WTC11 (cell line): ENCODE measurements around the gene WDR62. TPM values are rescaled to one million over a fixed set of nuclear protein-coding genes. Genes with fewer than 3 reads are reported as not detected.

Source experiments
- CBFB ChIP-seq: sonication (generic); formaldehyde crosslinking; IDR thresholded peaks from 2 replicates; pipeline ENCODE4 v1.8.1; 2022; ENCODE audit warnings: mild to moderate bottlenecking, low read depth, missing genetic modification reagents
- CREM ChIP-seq: sonication (generic); formaldehyde crosslinking; IDR thresholded peaks from 2 replicates; pipeline ENCODE4 v1.8.1; 2022; ENCODE audit warnings: mild to moderate bottlenecking, missing genetic modification reagents, moderate library complexity
- E2F1 ChIP-seq: sonication (generic); formaldehyde crosslinking; IDR thresholded peaks from 2 replicates; pipeline ENCODE4 v1.8.0; 2022; ENCODE audit warnings: mild to moderate bottlenecking, missing genetic modification reagents
- E2F5 ChIP-seq: sonication (generic); formaldehyde crosslinking; IDR thresholded peaks from 2 replicates; pipeline ENCODE4 v1.8.1; 2022; ENCODE audit warnings: mild to moderate bottlenecking, moderate library complexity, missing genetic modification reagents
- EMX1 ChIP-seq: fragments of 250-450 bp; sonication (Bioruptor Pico); IDR thresholded peaks from 2 replicates; pipeline ENCODE4 v1.8.0; 2021; ENCODE audit warnings: mild to moderate bottlenecking
- ESRRA ChIP-seq: sonication (generic); formaldehyde crosslinking; IDR thresholded peaks from 2 replicates; pipeline ENCODE4 v1.8.1; 2022; ENCODE audit warnings: mild to moderate bottlenecking, missing genetic modification reagents, borderline replicate concordance
- ETV6 ChIP-seq: sonication (generic); formaldehyde crosslinking; IDR thresholded peaks from 2 replicates; pipeline ENCODE4 v1.8.1; 2022; ENCODE audit warnings: mild to moderate bottlenecking, missing genetic modification reagents
- FOXK1 ChIP-seq: sonication (generic); formaldehyde crosslinking; IDR thresholded peaks from 2 replicates; pipeline ENCODE4 v1.8.0; 2022; ENCODE audit warnings: mild to moderate bottlenecking, moderate library complexity, missing genetic modification reagents
- FOXP1 ChIP-seq: sonication (generic); formaldehyde crosslinking; IDR thresholded peaks from 2 replicates; pipeline ENCODE4 v1.8.0; 2022; ENCODE audit warnings: missing genetic modification reagents, mild to moderate bottlenecking, moderate library complexity, borderline replicate concordance
- GABPB1 ChIP-seq: sonication (generic); formaldehyde crosslinking; IDR thresholded peaks from 2 replicates; pipeline ENCODE4 v1.8.1; 2023; ENCODE audit warnings: mild to moderate bottlenecking, missing genetic modification reagents
- GTF2I ChIP-seq: fragments of 250-450 bp; sonication (Bioruptor Pico); conservative IDR thresholded peaks from 2 replicates; pipeline ENCODE4 v1.4.0; 2021; ENCODE audit warnings: mild to moderate bottlenecking
- JUN ChIP-seq: sonication (generic); formaldehyde crosslinking; IDR thresholded peaks from 2 replicates; pipeline ENCODE4 v1.8.0; 2023; ENCODE audit warnings: mild to moderate bottlenecking, missing genetic modification reagents
- MAX ChIP-seq: sonication (generic); formaldehyde crosslinking; IDR thresholded peaks from 2 replicates; pipeline ENCODE4 v1.8.0; 2022; ENCODE audit warnings: mild to moderate bottlenecking, missing genetic modification reagents
- NFE2L1 ChIP-seq: sonication (generic); formaldehyde crosslinking; IDR thresholded peaks from 2 replicates; pipeline ENCODE4 v1.8.1; 2023; ENCODE audit warnings: missing genetic modification reagents
- NR2C2 ChIP-seq: sonication (generic); formaldehyde crosslinking; IDR thresholded peaks from 2 replicates; pipeline ENCODE4 v1.8.0; 2022; ENCODE audit warnings: mild to moderate bottlenecking, missing genetic modification reagents
- SOX15 ChIP-seq: fragments of 250-450 bp; sonication (Bioruptor Pico); IDR thresholded peaks from 2 replicates; pipeline ENCODE4 v1.9.0; 2021; ENCODE audit warnings: mild to moderate bottlenecking
- SP1 ChIP-seq: sonication (generic); formaldehyde crosslinking; conservative IDR thresholded peaks from 2 replicates; pipeline ENCODE4 v1.8.1; 2022; ENCODE audit warnings: missing genetic modification reagents
- TEAD1 ChIP-seq: sonication (generic); formaldehyde crosslinking; IDR thresholded peaks from 2 replicates; pipeline ENCODE4 v1.8.0; 2022; ENCODE audit warnings: mild to moderate bottlenecking, missing genetic modification reagents
- ZBTB43 ChIP-seq: sonication (generic); formaldehyde crosslinking; IDR thresholded peaks from 2 replicates; pipeline ENCODE4 v1.8.1; 2023; ENCODE audit warnings: mild to moderate bottlenecking, missing genetic modification reagents
- ZNF232 ChIP-seq: sonication (generic); formaldehyde crosslinking; IDR thresholded peaks from 2 replicates; pipeline ENCODE4 v1.8.0; 2022; ENCODE audit warnings: mild to moderate bottlenecking, missing genetic modification reagents
- ZNF423 ChIP-seq: fragments of 250-450 bp; sonication (Bioruptor Pico); IDR thresholded peaks from 2 replicates; pipeline ENCODE4 v2.1.2; 2022; ENCODE audit warnings: mild to moderate bottlenecking, moderate library complexity
- ZNF671 ChIP-seq: fragments of 250-450 bp; sonication (Bioruptor Pico); IDR thresholded peaks from 2 replicates; pipeline ENCODE4 v1.8.0; 2021; ENCODE audit warnings: mild to moderate bottlenecking
- total RNA-seq: library from RNA; stranded (reverse); gene quantifications from 3 replicates; pipeline ENCODE4 v1.2.3, GENCODE V29; 2021
- TF ChIP-seq, protein P1 (sequence below): sonication (generic); formaldehyde crosslinking; IDR thresholded peaks from 2 replicates; pipeline ENCODE4 v1.8.0; 2023; ENCODE audit warnings: mild to moderate bottlenecking, missing genetic modification reagents
- TF ChIP-seq, protein P2 (sequence below): sonication (generic); formaldehyde crosslinking; IDR thresholded peaks from 2 replicates; pipeline ENCODE4 v1.8.1; 2023; ENCODE audit warnings: mild to moderate bottlenecking, missing genetic modification reagents, borderline replicate concordance
- TF ChIP-seq, protein P3 (sequence below): sonication (generic); formaldehyde crosslinking; IDR thresholded peaks from 2 replicates; pipeline ENCODE4 v1.8.1; 2022; ENCODE audit warnings: mild to moderate bottlenecking, missing genetic modification reagents, moderate library complexity, borderline replicate concordance
- TF ChIP-seq, protein P4 (sequence below): sonication (generic); formaldehyde crosslinking; IDR thresholded peaks from 2 replicates; pipeline ENCODE4 v1.8.1; 2023; ENCODE audit warnings: mild to moderate bottlenecking, missing genetic modification reagents, moderate library complexity
- TF ChIP-seq, protein P5 (sequence below): sonication (generic); formaldehyde crosslinking; IDR thresholded peaks from 2 replicates; pipeline ENCODE4 v1.8.1; 2023; ENCODE audit warnings: mild to moderate bottlenecking, missing genetic modification reagents, moderate library complexity

WDR62 gene
- total RNA-seq, 1 experiment from 2014 or later: 40.0 TPM

GRCh38 chr19:36054119-36054732 is 471 bp upstream of the WDR62 start, which contains the start of gene THAP8 (continued):
- TF ChIP-seq, protein P1, sequence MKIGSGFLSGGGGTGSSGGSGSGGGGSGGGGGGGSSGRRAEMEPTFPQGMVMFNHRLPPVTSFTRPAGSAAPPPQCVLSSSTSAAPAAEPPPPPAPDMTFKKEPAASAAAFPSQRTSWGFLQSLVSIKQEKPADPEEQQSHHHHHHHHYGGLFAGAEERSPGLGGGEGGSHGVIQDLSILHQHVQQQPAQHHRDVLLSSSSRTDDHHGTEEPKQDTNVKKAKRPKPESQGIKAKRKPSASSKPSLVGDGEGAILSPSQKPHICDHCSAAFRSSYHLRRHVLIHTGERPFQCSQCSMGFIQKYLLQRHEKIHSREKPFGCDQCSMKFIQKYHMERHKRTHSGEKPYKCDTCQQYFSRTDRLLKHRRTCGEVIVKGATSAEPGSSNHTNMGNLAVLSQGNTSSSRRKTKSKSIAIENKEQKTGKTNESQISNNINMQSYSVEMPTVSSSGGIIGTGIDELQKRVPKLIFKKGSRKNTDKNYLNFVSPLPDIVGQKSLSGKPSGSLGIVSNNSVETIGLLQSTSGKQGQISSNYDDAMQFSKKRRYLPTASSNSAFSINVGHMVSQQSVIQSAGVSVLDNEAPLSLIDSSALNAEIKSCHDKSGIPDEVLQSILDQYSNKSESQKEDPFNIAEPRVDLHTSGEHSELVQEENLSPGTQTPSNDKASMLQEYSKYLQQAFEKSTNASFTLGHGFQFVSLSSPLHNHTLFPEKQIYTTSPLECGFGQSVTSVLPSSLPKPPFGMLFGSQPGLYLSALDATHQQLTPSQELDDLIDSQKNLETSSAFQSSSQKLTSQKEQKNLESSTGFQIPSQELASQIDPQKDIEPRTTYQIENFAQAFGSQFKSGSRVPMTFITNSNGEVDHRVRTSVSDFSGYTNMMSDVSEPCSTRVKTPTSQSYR (CRISPR knock-in tag): peak; percentile 66
- no peak; the same call in 1 of the 2 replicates for TF ChIP-seq E2F5 (CRISPR knock-in tag)
- TF ChIP-seq GTF2I (CRISPR knock-in tag): no peak
- peak; percentile 38; the same call in 1 of the 2 replicates for TF ChIP-seq ZNF423 (CRISPR knock-in tag)
- peak; percentile 68; the same call in 1 of the 2 replicates for TF ChIP-seq NFE2L1
- TF ChIP-seq E2F1: peak; percentile 75; the same call in 1 of the 2 replicates
- TF ChIP-seq FOXP1: peak; percentile 81; the same call in 1 of the 2 replicates
- TF ChIP-seq FOXK1 (CRISPR knock-in tag): peak; percentile 75
- no peak for TF ChIP-seq NR2C2 (CRISPR knock-in tag)
- peak; percentile 70; the same call in 1 of the 2 replicates for TF ChIP-seq ZNF232
- TF ChIP-seq, protein P2, sequence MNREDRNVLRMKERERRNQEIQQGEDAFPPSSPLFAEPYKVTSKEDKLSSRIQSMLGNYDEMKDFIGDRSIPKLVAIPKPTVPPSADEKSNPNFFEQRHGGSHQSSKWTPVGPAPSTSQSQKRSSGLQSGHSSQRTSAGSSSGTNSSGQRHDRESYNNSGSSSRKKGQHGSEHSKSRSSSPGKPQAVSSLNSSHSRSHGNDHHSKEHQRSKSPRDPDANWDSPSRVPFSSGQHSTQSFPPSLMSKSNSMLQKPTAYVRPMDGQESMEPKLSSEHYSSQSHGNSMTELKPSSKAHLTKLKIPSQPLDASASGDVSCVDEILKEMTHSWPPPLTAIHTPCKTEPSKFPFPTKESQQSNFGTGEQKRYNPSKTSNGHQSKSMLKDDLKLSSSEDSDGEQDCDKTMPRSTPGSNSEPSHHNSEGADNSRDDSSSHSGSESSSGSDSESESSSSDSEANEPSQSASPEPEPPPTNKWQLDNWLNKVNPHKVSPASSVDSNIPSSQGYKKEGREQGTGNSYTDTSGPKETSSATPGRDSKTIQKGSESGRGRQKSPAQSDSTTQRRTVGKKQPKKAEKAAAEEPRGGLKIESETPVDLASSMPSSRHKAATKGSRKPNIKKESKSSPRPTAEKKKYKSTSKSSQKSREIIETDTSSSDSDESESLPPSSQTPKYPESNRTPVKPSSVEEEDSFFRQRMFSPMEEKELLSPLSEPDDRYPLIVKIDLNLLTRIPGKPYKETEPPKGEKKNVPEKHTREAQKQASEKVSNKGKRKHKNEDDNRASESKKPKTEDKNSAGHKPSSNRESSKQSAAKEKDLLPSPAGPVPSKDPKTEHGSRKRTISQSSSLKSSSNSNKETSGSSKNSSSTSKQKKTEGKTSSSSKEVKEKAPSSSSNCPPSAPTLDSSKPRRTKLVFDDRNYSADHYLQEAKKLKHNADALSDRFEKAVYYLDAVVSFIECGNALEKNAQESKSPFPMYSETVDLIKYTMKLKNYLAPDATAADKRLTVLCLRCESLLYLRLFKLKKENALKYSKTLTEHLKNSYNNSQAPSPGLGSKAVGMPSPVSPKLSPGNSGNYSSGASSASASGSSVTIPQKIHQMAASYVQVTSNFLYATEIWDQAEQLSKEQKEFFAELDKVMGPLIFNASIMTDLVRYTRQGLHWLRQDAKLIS (CRISPR knock-in tag): 0 out of 2 replicates have a peak, but pooled peaks have one; percentile 55
- TF ChIP-seq CBFB (CRISPR knock-in tag): 0 out of 2 replicates have a peak, but pooled peaks have one; percentile 89
- TF ChIP-seq, protein P3, sequence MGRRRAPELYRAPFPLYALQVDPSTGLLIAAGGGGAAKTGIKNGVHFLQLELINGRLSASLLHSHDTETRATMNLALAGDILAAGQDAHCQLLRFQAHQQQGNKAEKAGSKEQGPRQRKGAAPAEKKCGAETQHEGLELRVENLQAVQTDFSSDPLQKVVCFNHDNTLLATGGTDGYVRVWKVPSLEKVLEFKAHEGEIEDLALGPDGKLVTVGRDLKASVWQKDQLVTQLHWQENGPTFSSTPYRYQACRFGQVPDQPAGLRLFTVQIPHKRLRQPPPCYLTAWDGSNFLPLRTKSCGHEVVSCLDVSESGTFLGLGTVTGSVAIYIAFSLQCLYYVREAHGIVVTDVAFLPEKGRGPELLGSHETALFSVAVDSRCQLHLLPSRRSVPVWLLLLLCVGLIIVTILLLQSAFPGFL: no peak
- TF ChIP-seq, protein P4, sequence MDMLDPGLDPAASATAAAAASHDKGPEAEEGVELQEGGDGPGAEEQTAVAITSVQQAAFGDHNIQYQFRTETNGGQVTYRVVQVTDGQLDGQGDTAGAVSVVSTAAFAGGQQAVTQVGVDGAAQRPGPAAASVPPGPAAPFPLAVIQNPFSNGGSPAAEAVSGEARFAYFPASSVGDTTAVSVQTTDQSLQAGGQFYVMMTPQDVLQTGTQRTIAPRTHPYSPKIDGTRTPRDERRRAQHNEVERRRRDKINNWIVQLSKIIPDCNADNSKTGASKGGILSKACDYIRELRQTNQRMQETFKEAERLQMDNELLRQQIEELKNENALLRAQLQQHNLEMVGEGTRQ (CRISPR knock-in tag): peak; percentile 100
- TF ChIP-seq SOX15: no peak
- TF ChIP-seq ESRRA (CRISPR knock-in tag): no peak
- no peak for TF ChIP-seq JUN (CRISPR knock-in tag)
- peak; percentile 32; the same call in 1 of the 2 replicates for TF ChIP-seq GABPB1 (CRISPR knock-in tag)
- peak; percentile 88 for TF ChIP-seq TEAD1 (CRISPR knock-in tag)
- TF ChIP-seq, protein P5, sequence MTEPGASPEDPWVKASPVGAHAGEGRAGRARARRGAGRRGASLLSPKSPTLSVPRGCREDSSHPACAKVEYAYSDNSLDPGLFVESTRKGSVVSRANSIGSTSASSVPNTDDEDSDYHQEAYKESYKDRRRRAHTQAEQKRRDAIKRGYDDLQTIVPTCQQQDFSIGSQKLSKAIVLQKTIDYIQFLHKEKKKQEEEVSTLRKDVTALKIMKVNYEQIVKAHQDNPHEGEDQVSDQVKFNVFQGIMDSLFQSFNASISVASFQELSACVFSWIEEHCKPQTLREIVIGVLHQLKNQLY (CRISPR knock-in tag): no peak
- peak; percentile 55; the same call in 1 of the 2 replicates for TF ChIP-seq CREM (CRISPR knock-in tag)
- TF ChIP-seq ZBTB43 (CRISPR knock-in tag): peak; percentile 76; the same call in 1 of the 2 replicates
- TF ChIP-seq ZNF671 (CRISPR knock-in tag): no peak
- TF ChIP-seq SP1 (CRISPR knock-in tag): peak; percentile 64; the same call in 1 of the 2 replicates
- peak; percentile 97 for TF ChIP-seq ETV6 (CRISPR knock-in tag)
- peak; percentile 92 for TF ChIP-seq MAX (CRISPR knock-in tag)
- no peak for TF ChIP-seq EMX1 (CRISPR knock-in tag)
